ENCODE results near the gene LAMC2. TPM values are rescaled to one million over a fixed set of nuclear protein-coding genes. Genes with fewer than 3 reads are reported as not detected.
A peak's percentile ranks its signal among the peaks of the same experiment; 100 is the strongest.

The LAMC2 gene
- total and polyA plus RNA-seq, 2 of the 8 experiments (the other 6 are each of a cell fraction or from before 2014, with no cell fraction given), result 4.6 to 12.9 TPM

DNA sequence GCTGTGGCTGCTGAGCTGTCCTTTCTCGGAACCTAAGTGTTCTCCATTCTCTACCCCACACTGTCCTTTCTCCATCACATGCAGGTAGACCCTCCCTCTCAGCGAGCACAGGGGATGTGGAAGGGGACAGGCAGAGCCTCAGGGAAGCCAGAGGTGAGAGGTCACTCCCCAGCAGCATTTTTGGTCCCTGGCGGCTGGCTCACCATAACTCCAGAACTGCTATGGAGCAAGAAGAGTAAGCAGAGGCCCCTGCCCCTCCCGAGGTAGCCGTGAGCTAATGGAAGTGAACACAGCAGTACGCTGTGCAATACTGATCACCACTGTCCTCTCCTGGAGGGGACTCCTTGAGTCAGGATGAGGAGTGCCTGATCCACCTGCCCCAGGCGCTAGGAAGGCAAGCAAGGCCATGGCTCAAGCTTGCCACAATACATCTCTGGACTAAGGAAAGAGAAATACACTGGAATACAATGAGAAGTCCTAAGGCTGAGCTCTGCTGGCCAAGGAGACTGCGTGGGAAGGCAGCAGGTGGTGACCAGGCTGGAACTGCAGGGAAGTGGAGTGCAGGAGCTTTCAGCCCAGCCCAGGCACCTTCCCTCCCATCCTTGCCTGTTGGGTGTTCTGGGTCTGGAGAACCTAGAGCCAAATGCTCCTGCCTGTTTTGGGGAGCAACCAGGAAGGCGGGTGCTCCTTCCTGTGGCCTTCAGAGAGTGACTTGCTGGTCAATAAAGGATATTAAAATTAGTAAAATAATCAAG is 96.2 kb downstream of the LAMC2 start:
- Histone ChIP-seq H3K27me3 (replicated peaks in 1 of 4; ENCODE audit: control insufficient read depth in 3 of 4, extremely low read depth in 1 of 4, insufficient read depth in 3 of 4, low read length in 3 of 4) (no peaks in the 10 kb centered on the region), H2BK15ac (ENCODE audit: low read length) (peak overlapping the region; percentile 89; the same call in 1 of the 2 replicates), H3K79me2 (ENCODE audit: control insufficient read depth in 1 of 2, insufficient read depth in 2 of 2, low read length in 2 of 2) (no peaks in the 10 kb centered on the region), H3K36me3 (ENCODE audit: control insufficient read depth in 2 of 4, insufficient read depth in 4 of 4, low read length in 3 of 4) (no peaks in the 10 kb centered on the region), H3K79me1 (ENCODE audit: low read depth, low read length) (no peaks in the 10 kb centered on the region), H3K27ac (ENCODE audit: low read depth, low read length) (no peak overlapping the region), H3K56ac (replicated peaks; ENCODE audit: insufficient read length, low read depth, low read length) (no peak overlapping the region), H3K14ac (ENCODE audit: insufficient read length) (no peak overlapping the region), H3K23ac (ENCODE audit: insufficient read length) (no peak overlapping the region), H3K9me3 (ENCODE audit: insufficient read depth in 2 of 2, low read depth in 1 of 2, low read length in 1 of 2) (no peaks in the 10 kb centered on the region), H4K91ac (replicated peaks; ENCODE audit: insufficient read length, low read length) (peak overlapping the region; percentile 8), H3K18ac (ENCODE audit: extremely low read depth, low read length) (peak overlapping the region; percentile 68), H4K5ac (ENCODE audit: insufficient read length, low read depth, low read length) (no peak overlapping the region), H2AK5ac (ENCODE audit: low read depth, low read length) (0 out of 2 replicates have a peak overlapping the region, but pooled peaks have one; percentile 41), H3K4me3 (ENCODE audit: extremely low read depth in 1 of 4, insufficient read depth in 2 of 4, low read depth in 3 of 4, low read length in 4 of 4) (no peak overlapping the region), H2BK120ac (replicated peaks; ENCODE audit: low read depth, low read length) (no peak overlapping the region), H4K8ac (ENCODE audit: extremely low read depth, insufficient read depth, low read length) (no peak overlapping the region; the same call in 1 of the 2 replicates), H2BK5ac (ENCODE audit: low read depth, low read length) (peak overlapping the region; percentile 92), H2AFZ (ENCODE audit: low read length) (peak overlapping the region; percentile 65), H3K4me2 (ENCODE audit: insufficient read depth in 1 of 2, low read depth in 2 of 2, low read length in 2 of 2) (no peak overlapping the region), H2BK20ac (ENCODE audit: low read length) (peak overlapping the region; percentile 75; the same call in 1 of the 2 replicates), H4K20me1 (replicated peaks in 1 of 2; ENCODE audit: control insufficient read depth in 1 of 2, insufficient read depth in 2 of 2, low read length in 2 of 2) (no peaks in the 10 kb centered on the region), H3K23me2 (ENCODE audit: low read depth, low read length) (no peaks in the 10 kb centered on the region), H2BK12ac (ENCODE audit: low read depth, low read length) (peak overlapping the region; percentile 89), H3K9ac (replicated peaks in 1 of 4; ENCODE audit: extremely low read depth in 1 of 4, low read depth in 3 of 4, low read length in 3 of 4) (no peak overlapping the region), H3K4ac (replicated peaks; ENCODE audit: insufficient read length, low read depth, low read length) (peak overlapping the region; percentile 11), H3K4me1 (replicated peaks in 1 of 4; ENCODE audit: control insufficient read depth in 3 of 4, insufficient read depth in 4 of 4, low read length in 3 of 4) (peaks cover 14 to 23% (median 18%) of the 10 kb centered on the region in 4 experiments)
- DNase-seq (ENCODE audit: low read depth in 1 of 2, low spot score in 2 of 2) (no peak), FAIRE-seq (no peak)
- no peak for TF ChIP-seq ZNF274 (IDR thresholded peaks at IDR 0.05; ENCODE audit: borderline replicate concordance, extremely low read depth, low read length)
- TF ChIP-seq POU5F1 (IDR thresholded peaks at IDR 0.05; ENCODE audit: low read depth, low read length), result no peak
- TF ChIP-seq MAFK (IDR thresholded peaks at IDR 0.05; ENCODE audit: low read depth, low read length), result no peak
- no peak for TF ChIP-seq SP1 (IDR thresholded peaks at IDR 0.05; ENCODE audit: low read depth, low read length)
- TF ChIP-seq SIRT6 (IDR thresholded peaks at IDR 0.05; ENCODE audit: low read length), result no peak
- CTCF ChIA-PET (ENCODE audit: partially characterized antibody), result interaction anchor here (0.7 to 6.8 kb wide), 48 partner anchors 9 to 403 kb away, joined by 3 to 84 read pairs (median 4); no protein-coding TSS in a partner anchor
- WGBS, 2 experiments (ENCODE audit: extremely low coverage in 1 of 2, insufficient coverage in 1 of 2, insufficient read length in 1 of 2, insufficient replicate concordance in 2 of 2, low coverage in 1 of 2, low lambda C conversion rate in 2 of 2, missing lambda C conversion rate in 1 of 2), result 88% methylated on average over 9 of the region's 9 CpGs; no CpG with 5 or more reads in 1 of the 2 experiments
- POLR2A ChIA-PET (ENCODE audit: partially characterized antibody), result interaction anchor here (1.1 kb wide), 2 partner anchors 9 to 41 kb away, joined by 3 read pairs; no protein-coding TSS in a partner anchor
